Bronchial epithelial cell (primary cell): ENCODE data around the gene ZNF236. TPM values are rescaled to one million over a fixed set of nuclear protein-coding genes. Genes with fewer than 3 reads are reported as not detected.

Source experiments
- DNase-seq: peaks from one replicate; pipeline ENCODE4 v3.0.0-alpha.2; 2010; ENCODE audit warnings: low read depth
- FAIRE-seq: peaks from 2 replicates; lab custom pipeline; 2011; peaks lifted over from hg19 to GRCh38; lab: Jason Lieb, UNC
- H3K27me3 ChIP-seq: 2 replicates; pipeline ENCODE4 v1.5.1; 2011; ENCODE audit warnings: low read length; ENCODE audit not compliant: control insufficient read depth, insufficient read depth
- H3K36me3 ChIP-seq: 2 replicates; pipeline ENCODE4 v1.5.1; 2011; ENCODE audit warnings: low read length; ENCODE audit not compliant: control insufficient read depth, insufficient read depth
- H3K4me3 ChIP-seq: 2 replicates; pipeline ENCODE4 v1.5.1; 2011; ENCODE audit warnings: mild to moderate bottlenecking, low read depth, low read length, control low read depth
- CTCF ChIP-seq: IDR thresholded peaks from 2 replicates; pipeline ENCODE4 v1.5.1; 2011; ENCODE audit warnings: mild to moderate bottlenecking, moderate library complexity, low read length, control low read depth, inconsistent platforms; ENCODE audit not compliant: insufficient read depth, severe bottlenecking
- total RNA-seq: library from RNA; depleted of rRNA; stranded (reverse); fragments of >200 nt; gene quantifications from 2 replicates; pipeline ENCODE4 v1.2.1, GENCODE V29; 2014

The ZNF236 gene
- total RNA-seq, 1 donor from 2014 or later, result 5.3 TPM

- no peak for TF ChIP-seq CTCF
- H3K4me3 ChIP-seq, result no peak overlapping the region
- no peaks in the 10 kb centered on the region for H3K36me3 ChIP-seq
- no peaks in the 10 kb centered on the region for H3K27me3 ChIP-seq
- FAIRE-seq, result no peak
- DNase-seq, result no peak
These were observed 12.0 kb downstream of the ZNF236 start for GRCh38 chr18:76834379-76834778.

GRCh38 chr18:76835380-76835779 lies 13.0 kb downstream of the ZNF236 start:
- Histone ChIP-seq H3K27me3 (no peaks in the 10 kb centered on the region), H3K36me3 (no peaks in the 10 kb centered on the region), H3K4me3 (no peak overlapping the region)
- DNase-seq (no peak), FAIRE-seq (no peak)
- no peak for TF ChIP-seq CTCF

- Histone ChIP-seq H3K4me3 (no peak overlapping the region), H3K36me3 (no peaks in the 10 kb centered on the region), H3K27me3 (no peaks in the 10 kb centered on the region)
- no peak for FAIRE-seq
- TF ChIP-seq CTCF, result no peak
- DNase-seq, result no peak
These were observed 14.7 kb downstream of the ZNF236 start for GRCh38 chr18:76837071-76837470.

- peak; percentile 27 for DNase-seq
- Histone ChIP-seq H3K36me3 (no peaks in the 10 kb centered on the region), H3K4me3 (no peak overlapping the region), H3K27me3 (no peaks in the 10 kb centered on the region)
- TF ChIP-seq CTCF, result no peak
- no peak for FAIRE-seq
These were observed 15.8 kb downstream of the ZNF236 start for GRCh38 chr18:76838182-76838581.

GRCh38 chr18:76839086-76839794 lies 16.9 kb downstream of the ZNF236 start:
- no peak for DNase-seq
- no peak for TF ChIP-seq CTCF
- H3K4me3 ChIP-seq, result no peak overlapping the region
- H3K36me3 ChIP-seq, result no peaks in the 10 kb centered on the region
- no peaks in the 10 kb centered on the region for H3K27me3 ChIP-seq
- no peak for FAIRE-seq
